GM19099 (cell line): ENCODE data around the gene RABGAP1.

ENCODE experiments used
- POLR2A ChIP-seq: IDR thresholded peaks from 3 replicates; pipeline ENCODE4 v1.6.1; 2011; ENCODE audit warnings: low read depth; ENCODE audit not compliant: insufficient read length; ENCODE audit errors: extremely low read depth

RABGAP1 gene

GRCh38 chr9:123091459-123091858 lies 150.6 kb downstream of the RABGAP1 start:
- no peak for TF ChIP-seq POLR2A

- TF ChIP-seq POLR2A = no peak
Measured at GRCh38 chr9:123093141-123093540, 152.3 kb downstream of the RABGAP1 start.

GRCh38 chr9:123096987-123097386 lies 156.2 kb downstream of the RABGAP1 start:
- TF ChIP-seq POLR2A = no peak

GRCh38 chr9:123097430-123098095 lies 156.7 kb downstream of the RABGAP1 start:
- no peak for TF ChIP-seq POLR2A

GRCh38 chr9:123098096-123098459 lies 157.3 kb downstream of the RABGAP1 start:
- TF ChIP-seq POLR2A = no peak

GRCh38 chr9:123099042-123099441 lies 158.2 kb downstream of the RABGAP1 start:
- no peak for TF ChIP-seq POLR2A

GRCh38 chr9:123099548-123099947 lies 158.7 kb downstream of the RABGAP1 start:
- no peak for TF ChIP-seq POLR2A

GRCh38 chr9:123102375-123103113 lies 161.7 kb downstream of the RABGAP1 start:
- no peak for TF ChIP-seq POLR2A

GRCh38 chr9:123104807-123105206 lies 164.0 kb downstream of the RABGAP1 start:
- TF ChIP-seq POLR2A = no peak

- no peak for TF ChIP-seq POLR2A
Measured at GRCh38 chr9:123105490-123105889, 164.7 kb downstream of the RABGAP1 start.

- no peak for TF ChIP-seq POLR2A
Measured at GRCh38 chr9:123107639-123108285, 166.9 kb downstream of the RABGAP1 start.

GRCh38 chr9:123108976-123109375 lies 168.2 kb downstream of the RABGAP1 start:
- no peak for TF ChIP-seq POLR2A

GRCh38 chr9:123109540-123110279 lies 168.9 kb downstream of the RABGAP1 start:
- TF ChIP-seq POLR2A = no peak

GRCh38 chr9:123111427-123112014 lies 170.7 kb downstream of the RABGAP1 start:
- TF ChIP-seq POLR2A = no peak
